Middle frontal gyrus (tissue), 1 donor: ENCODE measurements around the gene FOXN3.

Source experiments
- DNase-seq: peaks from one replicate; pipeline ENCODE4 v3.0.0-alpha.2; 2015; ENCODE audit warnings: low spot score; ENCODE audit errors: extremely low spot score

The FOXN3 gene

GRCh38 chr14:89409961-89410360, 7.1 kb downstream of the FOXN3 start:
- DNase-seq = no peak

GRCh38 chr14:89408907-89409700, 7.9 kb downstream of the FOXN3 start:
- no peak for DNase-seq

GRCh38 chr14:89407856-89408255, 9.2 kb downstream of the FOXN3 start:
- no peak for DNase-seq

- no peak for DNase-seq
Measured at GRCh38 chr14:89406941-89407340, 10.1 kb downstream of the FOXN3 start.

GRCh38 chr14:89406361-89406760, 10.7 kb downstream of the FOXN3 start:
- no peak for DNase-seq

- no peak for DNase-seq
Measured at GRCh38 chr14:89405712-89406111, 11.3 kb downstream of the FOXN3 start.

GRCh38 chr14:89402363-89402762, 14.7 kb downstream of the FOXN3 start:
- no peak for DNase-seq

GRCh38 chr14:89401761-89402160, 15.3 kb downstream of the FOXN3 start:
- no peak for DNase-seq

GRCh38 chr14:89401241-89401640, 15.8 kb downstream of the FOXN3 start:
- no peak for DNase-seq

- DNase-seq = no peak
Measured at GRCh38 chr14:89400529-89400928, 16.5 kb downstream of the FOXN3 start.

- peak; percentile 40 for DNase-seq
Measured at GRCh38 chr14:89399594-89400068, 17.4 kb downstream of the FOXN3 start.

- no peak for DNase-seq
Measured at GRCh38 chr14:89399157-89399556, 17.9 kb downstream of the FOXN3 start.

- DNase-seq = no peak
Measured at GRCh38 chr14:89397569-89398230, 19.3 kb downstream of the FOXN3 start.

- no peak for DNase-seq
Measured at GRCh38 chr14:89394972-89395371, 22.1 kb downstream of the FOXN3 start.

GRCh38 chr14:89393222-89393745, 23.7 kb downstream of the FOXN3 start:
- DNase-seq = no peak

- DNase-seq = no peak
Measured at GRCh38 chr14:89392181-89392580, 24.9 kb downstream of the FOXN3 start.

GRCh38 chr14:89391556-89391955, 25.5 kb downstream of the FOXN3 start:
- DNase-seq = no peak

GRCh38 chr14:89391123-89391522, 25.9 kb downstream of the FOXN3 start:
- DNase-seq = no peak

- no peak for DNase-seq
Measured at GRCh38 chr14:89388853-89389252, 28.2 kb downstream of the FOXN3 start.

- DNase-seq = no peak
Measured at GRCh38 chr14:89387922-89388685, 28.9 kb downstream of the FOXN3 start.

GRCh38 chr14:89386212-89386886, 30.7 kb downstream of the FOXN3 start:
- DNase-seq = no peak
